Cardiac muscle cell (in vitro differentiated cells and primary cell): Measurements from ENCODE around the gene CHST8. TPM values are rescaled to one million over a fixed set of nuclear protein-coding genes. Genes with fewer than 3 reads are reported as not detected.

Source experiments
- DNase-seq, 2 donors: peaks; one replicate each; pipeline versions ENCODE4 v3.0.0 to v3.0.0-alpha.2; 2010 to 2017; ENCODE audit warnings: low read depth in 1 of 2, low spot score in 1 of 2
- H3K27ac ChIP-seq: fragments of 200-600 bp; sonication (generic); 2 replicates; pipeline ENCODE4 v1.5.1; 2016
- H3K27me3 ChIP-seq: fragments of 200-600 bp; sonication (generic); 2 replicates; pipeline ENCODE4 v1.6.0; 2016; ENCODE audit warnings: control low read depth
- H3K36me3 ChIP-seq: fragments of 200-600 bp; sonication (generic); 2 replicates; pipeline ENCODE4 v1.5.1; 2016; ENCODE audit warnings: control low read depth
- H3K4me1 ChIP-seq: fragments of 200-600 bp; sonication (generic); 2 replicates; pipeline ENCODE4 v1.8.1; 2017; ENCODE audit warnings: low read depth, mild to moderate bottlenecking, mixed run types
- H3K4me3 ChIP-seq: fragments of 200-600 bp; sonication (generic); 2 replicates; pipeline ENCODE4 v1.5.1; 2016; ENCODE audit warnings: mild to moderate bottlenecking
- H3K9me3 ChIP-seq: fragments of 200-600 bp; sonication (generic); 2 replicates; pipeline ENCODE4 v1.5.1; 2017; ENCODE audit warnings: low read depth, mild to moderate bottlenecking, control low read depth
- CTCF ChIP-seq: IDR thresholded peaks from 2 replicates; pipeline ENCODE4 v1.5.1; 2012; ENCODE audit warnings: low read depth, mild to moderate bottlenecking, low read length
- polyA plus RNA-seq: library from polyadenylated mRNA; unstranded; fragments of >200 nt; fragmentation: Nextera tagmentation; extraction: Ambion mirVana; gene quantifications from 2 replicates; pipeline ENCODE4 v1.2.1, GENCODE V29; 2016
- total RNA-seq: library from RNA; depleted of rRNA; stranded (reverse); fragments of >200 nt; gene quantifications from 2 replicates; pipeline ENCODE4 v1.2.3, GENCODE V29; 2016

CHST8 gene
- total and polyA plus RNA-seq, 2 experiments from 2014 or later, result 0.84 to 0.89 TPM

DNA sequence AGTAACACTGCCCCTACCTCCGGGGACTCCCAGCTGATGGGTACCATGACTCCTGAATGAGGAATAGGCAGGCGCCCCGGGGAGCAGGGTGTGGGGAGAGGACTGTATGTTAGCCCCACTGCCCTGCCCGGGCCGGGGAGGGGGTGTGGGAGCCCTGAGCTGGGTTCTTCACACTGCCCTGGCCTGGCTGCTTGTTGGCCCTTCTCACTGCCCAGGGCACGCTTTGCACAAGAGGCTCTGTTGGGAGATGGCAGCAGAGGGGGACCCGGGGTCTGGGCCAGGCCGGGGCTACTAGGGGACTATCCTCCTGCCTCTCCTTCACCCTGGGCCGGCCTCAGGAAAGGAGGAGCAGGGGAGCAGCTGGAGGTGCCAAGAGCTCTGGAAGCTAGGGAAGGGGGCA, 155.6 kb downstream of the CHST8 start:
- no peaks in the 10 kb centered on the region for H3K4me1 ChIP-seq
- no peak overlapping the region for H3K27ac ChIP-seq
- no peak for DNase-seq
- peaks cover 12% of the 10 kb centered on the region for H3K27me3 ChIP-seq
- no peaks in the 10 kb centered on the region for H3K9me3 ChIP-seq
- no peak overlapping the region for H3K4me3 ChIP-seq
- TF ChIP-seq CTCF, result no peak
- no peaks in the 10 kb centered on the region for H3K36me3 ChIP-seq

GRCh38 chr19:33777753-33778088, 156.0 kb downstream of the CHST8 start:
- H3K36me3 ChIP-seq, result no peaks in the 10 kb centered on the region
- no peak for DNase-seq
- H3K27me3 ChIP-seq, result peaks cover 12% of the 10 kb centered on the region
- no peak for TF ChIP-seq CTCF
- no peaks in the 10 kb centered on the region for H3K9me3 ChIP-seq
- H3K27ac ChIP-seq, result no peak overlapping the region
- H3K4me1 ChIP-seq, result no peaks in the 10 kb centered on the region
- no peak overlapping the region for H3K4me3 ChIP-seq

- no peaks in the 10 kb centered on the region for H3K4me1 ChIP-seq
- H3K36me3 ChIP-seq, result no peaks in the 10 kb centered on the region
- no peaks in the 10 kb centered on the region for H3K9me3 ChIP-seq
- H3K27me3 ChIP-seq, result peaks cover 12% of the 10 kb centered on the region
- no peak overlapping the region for H3K4me3 ChIP-seq
- peak; percentile 82 to 91 for DNase-seq
- TF ChIP-seq CTCF, result peak; percentile 100
- H3K27ac ChIP-seq, result no peak overlapping the region
Measured at GRCh38 chr19:33778089-33778791, 156.5 kb downstream of the CHST8 start.

DNA sequence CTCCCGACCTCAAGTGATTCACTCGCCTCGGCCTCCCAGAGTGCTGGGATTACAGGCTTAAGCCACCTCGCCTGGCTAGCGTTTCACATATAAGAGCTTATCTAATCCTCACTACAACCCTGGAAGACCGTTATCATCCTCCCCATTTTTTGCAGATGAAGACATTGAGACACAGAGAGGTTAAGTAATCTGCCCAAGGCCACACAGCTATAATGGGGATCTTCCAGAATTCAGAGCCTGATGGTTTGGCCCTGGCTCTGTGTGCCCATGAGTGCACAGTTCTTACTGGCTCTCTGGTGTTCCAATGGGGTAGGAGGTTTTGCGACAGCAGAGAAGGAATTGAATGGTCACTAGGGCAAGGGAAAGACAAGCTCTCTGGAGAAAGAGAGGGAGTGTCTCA, 158.1 kb downstream of the CHST8 start:
- Histone ChIP-seq H3K36me3 (no peaks in the 10 kb centered on the region), H3K4me1 (no peaks in the 10 kb centered on the region), H3K9me3 (no peaks in the 10 kb centered on the region), H3K27me3 (peaks cover 12% of the 10 kb centered on the region), H3K4me3 (no peak overlapping the region), H3K27ac (no peak overlapping the region)
- no peak for DNase-seq
- TF ChIP-seq CTCF, result no peak

DNA sequence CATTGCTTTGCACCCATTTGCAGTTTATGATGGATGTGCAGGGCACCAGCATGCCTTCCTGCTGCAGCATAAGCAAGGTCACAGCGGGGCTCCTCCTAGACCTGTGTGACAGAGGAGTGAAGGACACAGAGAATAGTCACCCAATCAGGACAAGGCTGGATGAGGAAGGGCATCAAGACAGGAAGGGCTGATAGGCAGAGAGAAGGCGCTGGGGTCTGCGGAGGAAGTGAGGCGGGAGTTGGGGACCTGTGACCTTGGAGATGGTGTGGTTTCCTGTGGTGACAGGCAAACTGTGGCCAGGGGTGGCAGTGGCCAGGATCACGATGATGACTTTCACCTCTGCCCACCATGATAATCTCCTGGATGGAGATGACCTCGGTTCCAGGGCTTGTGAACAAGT, 158.5 kb downstream of the CHST8 start:
- H3K27me3 ChIP-seq, result peaks cover 12% of the 10 kb centered on the region

More for the DNA sequence above, 158.5 kb downstream of the CHST8 start:
- no peak overlapping the region for H3K27ac ChIP-seq
- DNase-seq, result no peak
- TF ChIP-seq CTCF, result no peak
- no peaks in the 10 kb centered on the region for H3K4me1 ChIP-seq
- no peaks in the 10 kb centered on the region for H3K36me3 ChIP-seq
- no peak overlapping the region for H3K4me3 ChIP-seq
- no peaks in the 10 kb centered on the region for H3K9me3 ChIP-seq
